Esophagus muscularis mucosa (tissue), 4 donors: ENCODE data around the gene COLEC12. TPM values are rescaled to one million over a fixed set of nuclear protein-coding genes. Genes with fewer than 3 reads are reported as not detected.

Experiments
- DNase-seq: peaks from one replicate; pipeline ENCODE4 v3.0.0-alpha.2; 2017; ENCODE audit errors: extremely low spot score
- H3K27ac ChIP-seq, 4 donors: fragments of 200-600 bp; sonication (generic); replicated peaks in 1 of 4; 1 replicate in 3 of 4; 2 replicates in 1 of 4; pipeline ENCODE4 v1.5.1; 2016 to 2019; ENCODE audit warnings: mild to moderate bottlenecking in 1 of 4
- H3K27me3 ChIP-seq, 4 donors: fragments of 200-600 bp; sonication (generic); one replicate each; pipeline versions ENCODE4 v1.5.1 to v1.6.0; 2016 to 2019
- H3K36me3 ChIP-seq, 4 donors: fragments of 200-600 bp; sonication (generic); one replicate each; pipeline ENCODE4 v1.5.1; 2016 to 2019
- H3K4me1 ChIP-seq, 4 donors: fragments of 200-600 bp; sonication (generic); one replicate each; pipeline ENCODE4 v1.5.1; 2016 to 2019
- H3K4me3 ChIP-seq, 4 donors: fragments of 200-600 bp; sonication (generic); 1 replicate in 2 of 4; 2 replicates in 2 of 4; pipeline ENCODE4 v1.5.1; 2016 to 2019; ENCODE audit warnings: mild to moderate bottlenecking in 4 of 4, moderate library complexity in 1 of 4
- H3K9me3 ChIP-seq, 4 donors: fragments of 200-600 bp; sonication (generic); 1 replicate in 3 of 4; 2 replicates in 1 of 4; pipeline ENCODE4 v1.5.1; 2016 to 2019
- CTCF ChIP-seq, 3 experiments: fragments of 200-600 bp in 2 of 3; fragments of 450-650 bp in 1 of 3; sonication (generic) in 2 of 3; IDR thresholded peaks; one replicate each; pipeline ENCODE4 v1.5.1; 2017 to 2019; ENCODE audit warnings: antibody characterized with exemption in 3 of 3, mild to moderate bottlenecking in 2 of 3, moderate library complexity in 1 of 3
- EP300 ChIP-seq: sonication (generic); formaldehyde crosslinking; IDR thresholded peaks from one replicate; pipeline ENCODE4 v1.6.1; 2017; ENCODE audit warnings: antibody characterized with exemption
- POLR2A ChIP-seq: fragments of 450-650 bp; IDR thresholded peaks from one replicate; pipeline ENCODE4 v1.6.1; 2017; ENCODE audit warnings: antibody characterized with exemption, moderate library complexity, mild to moderate bottlenecking, low read depth
- POLR2AphosphoS5 ChIP-seq, 2 donors: sonication (generic); formaldehyde crosslinking; IDR thresholded peaks; one replicate each; pipeline ENCODE4 v1.6.1; 2017; ENCODE audit warnings: antibody characterized with exemption in 2 of 2
- WGBS: methylation state at CpG from one replicate; pipeline ENCODE4 v1.1.5; 2018; 5-methylcytosine and 5-hydroxymethylcytosine counted together
- intact Hi-C: fragments of 100-400 bp; cut with DNase I; formaldehyde crosslinking; loops from one replicate; pipeline ENCODE4 v1.15.1; 2023
- total RNA-seq, 4 donors: library from RNA; depleted of rRNA; stranded (reverse); fragments of >200 nt; gene quantifications; one replicate each; pipeline versions ENCODE4 v1.1.0 to v1.2.1, GENCODE V29; 2016

Gene COLEC12
- total RNA-seq, 4 donors from 2014 or later, result 17.9 to 36.4 (median 23.5) TPM

GRCh38 chr18:285817-286216 is 214.7 kb downstream of the COLEC12 start:
- Histone ChIP-seq H3K27me3 (no peaks in the 10 kb centered on the region), H3K36me3 (no peaks in the 10 kb centered on the region), H3K27ac (no peak overlapping the region), H3K4me1 (no peaks in the 10 kb centered on the region), H3K9me3 (no peaks in the 10 kb centered on the region), H3K4me3 (no peak overlapping the region)
- intact Hi-C loops, result loop anchor here (2.0 to 10.0 kb wide), 2 partner anchors 335 to 549 kb away; no protein-coding TSS in a partner anchor
- 78% methylated on average over 6 of the region's 6 CpGs for WGBS
- no peak for TF ChIP-seq POLR2A
- TF ChIP-seq EP300, result no peak
- no peak for DNase-seq

- TF ChIP-seq POLR2A (no peak), EP300 (no peak), POLR2AphosphoS5 (IDR thresholded peaks at IDR 0.05) (no peak), CTCF (IDR thresholded peaks at IDR 0.05) (no peak)
- no peak overlapping the region for H3K4me3 ChIP-seq
- H3K27me3 ChIP-seq, result no peaks in the 10 kb centered on the region
- H3K36me3 ChIP-seq, result no peaks in the 10 kb centered on the region
- no peaks in the 10 kb centered on the region for H3K4me1 ChIP-seq
- no peak overlapping the region for H3K27ac ChIP-seq
- intact Hi-C loops, result no loop called here
- peaks cover 0 to 15% (median 2%) of the 10 kb centered on the region in 4 donors for H3K9me3 ChIP-seq
- DNase-seq, result no peak
- 71% methylated on average over 2 of the region's 2 CpGs for WGBS
Observed at GRCh38 chr18:275486-275885, 225.0 kb downstream of the COLEC12 start.

GRCh38 chr18:274313-274712 is 226.2 kb downstream of the COLEC12 start:
- 76% methylated on average over 8 of the region's 8 CpGs for WGBS
- no peaks in the 10 kb centered on the region for H3K36me3 ChIP-seq
- DNase-seq, result no peak
- H3K9me3 ChIP-seq, result peaks cover 0 to 15% (median 2%) of the 10 kb centered on the region in 4 donors
- no peak for TF ChIP-seq POLR2AphosphoS5 (IDR thresholded peaks at IDR 0.05)
- peaks cover under 1 to 6% (median 5%) of the 10 kb centered on the region in 4 donors for H3K4me1 ChIP-seq
- H3K4me3 ChIP-seq, result no peak overlapping the region
- H3K27me3 ChIP-seq, result no peaks in the 10 kb centered on the region
- intact Hi-C loops, result no loop called here
- H3K27ac ChIP-seq, result no peak overlapping the region

- TF ChIP-seq POLR2A, result no peak
- Histone ChIP-seq H3K27ac (no peak overlapping the region), H3K36me3 (no peaks in the 10 kb centered on the region), H3K27me3 (no peaks in the 10 kb centered on the region), H3K9me3 (peaks cover 0 to 9% (median under 1%) of the 10 kb centered on the region in 4 donors), H3K4me1 (peaks cover 8 to 14% (median 12%) of the 10 kb centered on the region in 4 donors), H3K4me3 (no peak overlapping the region)
- intact Hi-C loops, result no loop called here
- no peak for DNase-seq
- 95% methylated on average over 3 of the region's 3 CpGs for WGBS
Observed at GRCh38 chr18:273525-273924, 227.0 kb downstream of the COLEC12 start.

- Histone ChIP-seq H3K4me3 (no peak overlapping the region), H3K9me3 (peaks cover 0 to under 1% (median 0%) of the 10 kb centered on the region in 4 donors), H3K36me3 (no peaks in the 10 kb centered on the region), H3K27me3 (no peaks in the 10 kb centered on the region), H3K4me1 (peaks cover 8 to 15% (median 12%) of the 10 kb centered on the region in 4 donors), H3K27ac (no peak overlapping the region)
- WGBS, result 82% methylated on average over 2 of the region's 2 CpGs
- intact Hi-C loops, result no loop called here
- no peak for DNase-seq
- TF ChIP-seq EP300 (no peak), CTCF (IDR thresholded peaks at IDR 0.05) (no peak), POLR2AphosphoS5 (IDR thresholded peaks at IDR 0.05) (no peak), POLR2A (no peak)
Observed at GRCh38 chr18:272650-273049, 227.9 kb downstream of the COLEC12 start.

- peaks cover 20 to 33% (median 24%) of the 10 kb centered on the region in 4 donors for H3K4me1 ChIP-seq
- no peak for DNase-seq
- no peaks in the 10 kb centered on the region for H3K27me3 ChIP-seq
- peaks cover 1 to 7% (median 4%) of the 10 kb centered on the region in 4 donors for H3K36me3 ChIP-seq
- 79% methylated on average over 6 of the region's 6 CpGs for WGBS
- H3K9me3 ChIP-seq, result no peaks in the 10 kb centered on the region
- intact Hi-C loops, result no loop called here
- TF ChIP-seq EP300 (no peak), POLR2AphosphoS5 (IDR thresholded peaks at IDR 0.05) (no peak), CTCF (IDR thresholded peaks at IDR 0.05) (no peak), POLR2A (no peak)
- no peak overlapping the region for H3K4me3 ChIP-seq
- H3K27ac ChIP-seq, result peak overlapping the region in 1 of 4 donors; percentile 85
Observed at GRCh38 chr18:269480-270095, 230.9 kb downstream of the COLEC12 start.
